Effector memory CD4-positive, alpha-beta T cell (primary cell): ENCODE results near the gene ENTHD1.
"Not testable (repeated sequence)": the region's sequence is repeated elsewhere in the genome, so short reads cannot be mapped to it uniquely, and the experiment has no call there.

Source experiments
- DNase-seq, 3 donors: peaks; one replicate each; pipeline ENCODE4 v3.0.0-alpha.2; 2020
- H3K27ac ChIP-seq: 2 replicates; pipeline ENCODE4 v1.7.0; 2013; ENCODE audit warnings: mild to moderate bottlenecking, low read length, moderate library complexity; ENCODE audit not compliant: insufficient read depth, poor library complexity, severe bottlenecking
- H3K27me3 ChIP-seq: replicated peaks from 2 replicates; pipeline ENCODE4 v1.7.0; 2013; ENCODE audit warnings: mild to moderate bottlenecking, low read length; ENCODE audit not compliant: insufficient read depth, control insufficient read depth, poor library complexity, severe bottlenecking
- H3K36me3 ChIP-seq: 2 replicates; pipeline ENCODE4 v1.7.0; 2013; ENCODE audit warnings: mild to moderate bottlenecking, low read length, moderate library complexity; ENCODE audit not compliant: control insufficient read depth, insufficient read depth
- H3K4me1 ChIP-seq: 2 replicates; pipeline ENCODE4 v1.7.0; 2013; ENCODE audit warnings: low read length, mild to moderate bottlenecking; ENCODE audit not compliant: control insufficient read depth, insufficient read depth, poor library complexity, severe bottlenecking
- H3K4me3 ChIP-seq: 2 replicates; pipeline ENCODE4 v1.7.0; 2013; ENCODE audit warnings: low read length, low read depth, mild to moderate bottlenecking; ENCODE audit not compliant: insufficient read depth, poor library complexity, severe bottlenecking
- H3K9me3 ChIP-seq: 2 replicates; pipeline ENCODE4 v1.7.0; 2013; ENCODE audit warnings: mild to moderate bottlenecking, low read length, moderate library complexity; ENCODE audit not compliant: control insufficient read depth

ENTHD1 gene

DNA sequence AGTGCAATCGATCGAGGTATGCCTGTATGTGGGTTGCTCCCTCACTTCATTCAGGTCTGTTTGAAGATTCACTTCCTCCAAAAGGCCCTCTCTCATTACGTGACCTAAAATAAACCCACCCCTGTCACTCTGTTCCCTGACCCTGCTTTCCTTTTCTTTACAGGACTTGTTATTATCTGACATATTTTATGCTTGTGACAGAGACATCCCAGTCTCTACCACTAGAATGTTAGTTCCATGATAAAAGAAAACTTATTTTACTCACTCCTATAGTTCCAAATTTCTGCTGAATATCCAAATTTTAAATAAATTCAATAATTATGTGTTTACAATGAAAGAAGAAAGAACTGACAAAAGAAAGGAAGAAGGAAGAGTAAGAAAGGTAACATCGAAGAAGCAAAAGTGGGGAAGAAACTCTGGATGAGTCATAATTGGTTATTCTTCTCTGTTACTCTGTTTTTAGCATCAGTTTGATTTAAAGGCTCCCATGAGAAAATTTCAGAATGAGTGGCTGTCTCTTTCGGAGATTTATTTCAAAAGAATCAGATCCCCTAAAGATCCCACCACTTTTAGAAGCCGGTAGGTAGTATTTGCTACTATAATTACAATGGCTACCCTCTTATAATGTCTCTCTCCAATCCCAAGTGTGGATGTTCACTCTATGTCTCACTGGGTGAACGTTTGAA is 33.5 kb downstream of the ENTHD1 start:
- no peaks in the 10 kb centered on the region for H3K9me3 ChIP-seq
- no peak overlapping the region for H3K27ac ChIP-seq
- H3K27me3 ChIP-seq: no peaks in the 10 kb centered on the region
- H3K36me3 ChIP-seq: no peaks in the 10 kb centered on the region
- no peaks in the 10 kb centered on the region for H3K4me1 ChIP-seq
- no peak overlapping the region for H3K4me3 ChIP-seq
- no peak for DNase-seq

DNA sequence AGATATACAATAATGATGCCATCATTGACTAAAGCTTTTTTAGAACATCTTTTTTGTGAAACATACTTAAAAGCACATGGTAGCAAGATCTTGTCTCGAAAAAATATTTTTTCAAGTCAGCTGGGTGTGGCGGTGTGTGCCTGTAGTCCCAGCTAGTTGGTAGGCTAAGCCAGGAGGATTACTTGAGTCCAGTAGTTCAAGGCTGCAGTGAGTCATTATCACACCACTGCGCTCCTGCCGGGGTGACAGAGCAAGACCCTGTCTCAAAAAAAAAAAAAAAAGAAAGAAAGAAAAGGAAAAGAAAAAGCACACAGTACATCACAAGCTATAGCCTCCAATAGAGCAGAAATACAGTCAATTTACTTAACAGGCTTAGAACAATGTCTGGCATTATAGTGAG is 37.0 kb downstream of the ENTHD1 start:
- Histone ChIP-seq H3K4me3 (no peak overlapping the region), H3K36me3 (no peaks in the 10 kb centered on the region), H3K27ac (no peak overlapping the region), H3K4me1 (no peaks in the 10 kb centered on the region), H3K9me3 (no peaks in the 10 kb centered on the region), H3K27me3 (no peaks in the 10 kb centered on the region)
- DNase-seq: no peak

DNA sequence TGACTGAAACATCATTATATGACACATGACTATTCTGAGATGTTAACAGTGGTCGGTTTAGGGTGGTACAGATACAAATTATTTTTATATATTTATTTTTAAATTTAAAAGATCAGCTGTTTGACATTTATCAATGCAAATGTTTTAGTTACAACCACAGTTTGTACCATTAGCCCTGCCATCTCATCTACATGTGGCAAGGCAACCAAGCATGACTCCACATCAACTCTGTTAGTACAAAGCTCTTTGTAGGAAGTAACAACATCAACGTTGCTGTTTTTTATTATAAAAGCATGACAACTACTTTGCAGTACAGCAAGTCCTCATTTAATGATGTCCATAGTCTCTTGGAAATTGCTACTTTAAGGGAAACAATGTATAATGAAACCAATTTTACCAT is 40.8 kb downstream of the ENTHD1 start:
- no peaks in the 10 kb centered on the region for H3K36me3 ChIP-seq
- DNase-seq: no peak
- no peak overlapping the region for H3K27ac ChIP-seq
- H3K27me3 ChIP-seq: no peaks in the 10 kb centered on the region
- H3K9me3 ChIP-seq: no peaks in the 10 kb centered on the region
- H3K4me3 ChIP-seq: no peak overlapping the region
- no peaks in the 10 kb centered on the region for H3K4me1 ChIP-seq

DNA sequence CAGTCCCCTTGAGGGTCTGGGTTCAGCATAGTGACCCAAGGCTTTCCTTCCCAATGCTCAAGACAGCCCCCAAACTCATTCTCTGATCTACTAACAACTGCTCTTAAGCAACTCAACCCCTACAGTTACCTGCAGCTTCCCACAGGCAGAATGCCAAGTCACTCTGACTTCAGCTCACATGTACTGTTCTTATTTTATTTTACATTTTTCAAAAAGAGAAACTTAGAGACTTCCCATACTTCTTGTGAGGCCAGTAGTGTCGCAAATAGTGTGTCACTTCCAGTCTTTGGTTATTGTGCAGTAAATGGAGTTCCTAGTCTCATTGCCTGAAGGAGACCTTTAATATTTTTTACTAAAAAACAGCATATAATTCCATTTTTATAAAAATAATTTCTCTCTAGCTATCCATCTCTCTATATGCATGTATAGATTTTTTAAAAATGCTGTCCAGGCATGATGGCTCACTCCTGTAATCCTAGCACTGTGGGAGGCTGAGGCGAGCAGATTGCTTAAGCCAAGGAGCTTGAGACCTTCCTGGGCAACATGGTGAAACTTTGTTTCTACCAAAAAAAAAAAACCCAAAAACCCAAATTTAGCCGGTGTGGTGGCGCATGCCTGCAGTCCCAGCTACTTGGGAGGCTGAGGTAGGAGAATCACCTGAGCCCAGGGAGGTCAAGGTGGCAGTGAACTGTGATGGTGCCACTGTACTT is 41.8 kb downstream of the ENTHD1 start:
- Histone ChIP-seq H3K27me3 (no peaks in the 10 kb centered on the region), H3K4me3 (no peak overlapping the region), H3K4me1 (no peaks in the 10 kb centered on the region), H3K9me3 (no peaks in the 10 kb centered on the region), H3K27ac (no peak overlapping the region), H3K36me3 (no peaks in the 10 kb centered on the region)
- no peak for DNase-seq

DNA sequence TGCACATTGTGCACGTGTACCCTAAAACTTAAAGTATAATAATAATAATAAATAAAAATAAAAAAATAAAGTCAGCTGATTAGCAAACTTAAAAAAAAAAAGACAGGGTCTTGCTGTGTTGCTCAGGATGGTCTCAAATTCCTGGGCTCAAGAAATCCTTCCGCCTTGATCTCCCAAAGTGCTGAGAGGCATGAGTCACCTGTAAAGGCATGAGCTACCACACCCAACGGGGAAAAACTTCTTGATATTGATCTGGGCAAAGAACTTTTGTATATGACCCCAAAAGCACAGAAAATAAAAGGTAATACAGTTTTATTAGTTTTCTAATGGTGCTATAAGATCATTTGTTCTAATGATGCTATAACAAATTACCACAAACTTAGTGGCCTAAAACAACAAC is 46.1 kb downstream of the ENTHD1 start:
- Histone ChIP-seq H3K27ac (no peak overlapping the region), H3K27me3 (no peaks in the 10 kb centered on the region), H3K4me3 (no peak overlapping the region), H3K4me1 (no peaks in the 10 kb centered on the region), H3K36me3 (no peaks in the 10 kb centered on the region), H3K9me3 (no peaks in the 10 kb centered on the region)
- DNase-seq: no peak

DNA sequence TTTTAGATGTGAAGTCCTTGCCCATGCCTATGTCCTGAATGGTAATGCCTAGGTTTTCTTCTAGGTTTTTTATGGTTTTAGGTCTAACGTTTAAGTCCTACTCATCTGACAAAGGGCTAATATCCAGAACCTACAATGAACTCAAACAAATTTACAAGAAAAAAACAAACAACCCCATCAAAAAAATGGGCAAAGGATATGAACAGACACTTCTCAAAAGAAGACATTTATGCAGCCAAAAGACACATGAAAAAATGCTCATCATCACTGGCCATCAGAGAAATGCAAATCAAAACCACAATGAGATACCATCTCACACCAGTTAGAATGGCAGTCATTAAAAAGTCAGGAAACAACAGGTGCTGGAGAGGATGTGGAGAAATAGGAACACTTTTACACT is 47.0 kb downstream of the ENTHD1 start:
- H3K4me3 ChIP-seq, H3K4me1 ChIP-seq, H3K27me3 ChIP-seq, H3K36me3 ChIP-seq, H3K27ac ChIP-seq, H3K9me3 ChIP-seq, DNase-seq: not testable (repeated sequence)

DNA sequence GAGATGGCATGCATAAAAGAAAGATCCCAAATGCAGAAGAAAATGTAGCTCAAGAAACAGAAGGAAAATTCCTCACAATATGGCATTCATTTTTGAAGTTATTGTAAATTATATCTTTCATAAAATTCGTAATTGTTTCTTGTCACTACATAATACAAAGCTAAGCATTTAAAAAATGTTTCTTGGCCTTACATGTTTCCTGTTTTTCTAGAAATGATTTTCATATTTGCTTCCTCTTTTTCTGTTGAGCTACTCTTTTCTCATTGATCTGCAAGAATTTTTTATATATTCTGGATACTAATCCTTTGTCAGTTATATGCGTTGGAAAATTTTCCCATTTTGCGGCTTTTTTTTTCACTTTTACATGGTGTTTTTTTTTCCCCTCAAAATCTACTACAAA is 48.0 kb downstream of the ENTHD1 start:
- Histone ChIP-seq H3K4me3 (no peak overlapping the region), H3K27ac (no peak overlapping the region), H3K27me3 (no peaks in the 10 kb centered on the region), H3K36me3 (no peaks in the 10 kb centered on the region), H3K4me1 (no peaks in the 10 kb centered on the region), H3K9me3 (no peaks in the 10 kb centered on the region)
- no peak for DNase-seq

DNA sequence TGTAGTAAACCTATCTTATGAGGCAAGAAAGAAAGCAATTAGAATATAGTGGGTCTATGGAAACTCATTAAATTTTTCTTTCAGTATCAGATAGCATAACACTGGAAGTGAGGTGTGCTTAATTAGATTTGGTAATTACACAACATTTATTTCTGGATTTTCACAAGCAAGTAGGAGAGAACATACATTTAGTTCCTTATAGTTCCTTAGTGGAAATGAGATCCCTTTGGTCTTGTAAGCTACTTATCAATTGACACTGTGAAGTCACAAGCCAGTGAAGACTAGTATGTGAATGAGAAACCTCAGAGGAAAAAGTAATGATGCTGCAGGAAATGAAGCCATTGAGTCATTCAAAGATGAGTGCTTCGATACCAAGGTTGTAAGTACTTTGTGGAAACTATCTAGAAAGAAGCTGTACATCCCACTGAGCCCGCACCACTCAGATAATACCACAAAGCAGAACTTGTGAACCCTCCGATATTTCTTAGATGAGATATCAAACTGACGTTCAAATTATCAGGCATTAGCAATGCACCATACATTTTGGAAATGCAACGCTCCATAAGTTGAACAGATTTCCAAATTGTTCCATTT is 53.5 kb downstream of the ENTHD1 start:
- no peaks in the 10 kb centered on the region for H3K36me3 ChIP-seq
- DNase-seq: no peak
- no peak overlapping the region for H3K4me3 ChIP-seq
- no peaks in the 10 kb centered on the region for H3K4me1 ChIP-seq
- H3K27ac ChIP-seq: no peak overlapping the region
- no peaks in the 10 kb centered on the region for H3K27me3 ChIP-seq
- no peaks in the 10 kb centered on the region for H3K9me3 ChIP-seq

DNA sequence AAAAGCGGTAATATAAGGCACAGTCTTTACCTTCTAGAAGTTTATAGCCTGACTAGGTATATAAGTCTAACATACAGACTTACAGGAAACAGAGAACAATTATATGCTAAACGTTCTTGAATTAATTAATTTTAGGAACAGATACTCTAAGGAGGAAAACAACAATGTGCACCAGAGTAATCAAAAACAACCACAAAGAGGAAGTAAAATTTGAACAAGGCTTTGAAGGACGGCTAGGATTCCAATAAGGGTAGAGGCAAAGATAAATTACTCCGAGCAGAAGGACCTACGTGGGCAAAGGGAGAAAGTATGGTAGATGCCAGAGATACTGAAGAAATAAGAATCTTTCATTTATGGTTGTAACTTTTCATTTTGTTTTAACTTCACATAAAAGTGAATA is 54.4 kb downstream of the ENTHD1 start:
- no peaks in the 10 kb centered on the region for H3K4me1 ChIP-seq
- H3K9me3 ChIP-seq: no peaks in the 10 kb centered on the region
- no peaks in the 10 kb centered on the region for H3K36me3 ChIP-seq
- no peaks in the 10 kb centered on the region for H3K27me3 ChIP-seq
- H3K27ac ChIP-seq: no peak overlapping the region
- no peak overlapping the region for H3K4me3 ChIP-seq
- no peak for DNase-seq

DNA sequence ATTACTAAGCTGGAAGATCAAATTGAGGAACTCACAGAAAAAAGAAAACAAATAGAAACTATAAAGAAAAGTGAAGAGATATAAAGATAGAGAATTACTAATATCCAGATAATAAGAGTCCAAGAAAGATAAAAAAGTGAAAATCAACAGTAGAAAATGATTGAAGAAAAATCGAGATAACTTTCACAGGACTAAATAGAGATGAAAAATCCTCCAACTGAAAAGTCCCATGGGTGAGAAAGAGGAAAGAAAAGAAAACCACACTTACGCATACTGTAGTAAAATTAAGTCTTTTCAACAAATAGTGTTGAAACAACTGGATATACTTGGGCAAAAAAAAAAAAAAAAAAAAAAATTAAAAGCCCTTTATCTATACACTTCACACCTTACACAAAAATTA is 60.0 kb downstream of the ENTHD1 start:
- H3K4me3 ChIP-seq: no peak overlapping the region
- no peaks in the 10 kb centered on the region for H3K4me1 ChIP-seq
- DNase-seq: no peak
- no peaks in the 10 kb centered on the region for H3K9me3 ChIP-seq
- H3K36me3 ChIP-seq: no peaks in the 10 kb centered on the region
- no peaks in the 10 kb centered on the region for H3K27me3 ChIP-seq
- H3K27ac ChIP-seq: no peak overlapping the region
